ENCODE measurements around the gene LNPEP. TPM values are rescaled to one million over a fixed set of nuclear protein-coding genes. Genes with fewer than 3 reads are reported as not detected.

Gene LNPEP
- total and polyA plus RNA-seq, 2 of the 13 experiments (the other 11 are each of a cell fraction or from before 2014, with no cell fraction given) = 8.0 to 16.9 TPM

DNA sequence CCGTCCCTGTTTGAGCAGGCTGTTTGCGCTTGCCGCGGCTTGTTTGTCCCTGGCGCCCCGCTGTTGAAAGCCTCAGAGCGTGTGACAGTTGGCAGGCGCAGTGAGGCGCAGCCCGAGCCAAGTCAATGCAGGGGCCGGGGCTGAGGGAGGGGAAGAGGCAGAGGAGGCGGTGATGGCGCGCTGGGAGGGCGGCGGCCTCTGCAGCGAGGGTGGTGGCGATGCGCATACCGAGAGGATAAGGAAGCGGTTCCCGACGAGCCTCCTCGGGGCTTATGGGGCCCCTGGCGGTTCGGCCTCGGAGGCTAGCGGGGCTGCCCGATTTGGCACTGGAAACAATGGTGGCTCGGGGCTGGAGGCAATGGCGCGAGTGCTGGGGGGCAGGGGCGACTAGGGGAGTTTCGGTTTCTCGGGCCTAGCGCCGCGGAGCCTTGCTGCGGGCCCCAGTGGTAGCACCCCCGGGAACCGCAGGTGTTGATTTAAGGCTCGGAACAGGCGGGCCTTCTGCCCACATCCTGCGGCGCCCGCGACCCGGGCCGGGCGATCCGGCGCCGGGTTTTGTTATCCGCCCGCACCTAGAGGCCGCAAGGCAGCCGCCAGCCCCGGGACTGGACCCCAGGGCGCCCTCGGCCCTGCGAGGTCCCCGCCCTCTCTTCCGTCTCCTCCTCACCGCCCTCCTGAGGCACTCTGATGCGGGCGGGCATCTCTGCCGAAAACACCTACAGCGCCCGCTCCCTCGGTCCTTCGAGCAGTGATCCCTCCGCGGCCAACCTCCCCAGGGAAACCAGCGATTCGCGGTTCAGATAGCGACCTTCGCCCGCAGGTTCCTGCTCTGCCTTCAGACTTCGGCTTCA lies 947 bp upstream of the LNPEP start (continued):
- TF ChIP-seq HMGXB4 (CRISPR knock-in tag; IDR thresholded peaks at IDR 0.05; ENCODE audit: borderline replicate concordance in 1 of 2, low read depth in 1 of 2) (peak; percentile 68 to 74; a peak in 3 of 4 replicates), ZNF746 (CRISPR knock-in tag; IDR thresholded peaks at IDR 0.05) (peak; percentile 72; the same call in 1 of the 2 replicates), SALL2 (CRISPR knock-in tag; IDR thresholded peaks at IDR 0.05) (0 out of 2 replicates have a peak, but pooled peaks have one; percentile 27), ZNF770 (CRISPR knock-in tag; IDR thresholded peaks at IDR 0.05) (peak; percentile 81), POGZ (CRISPR knock-in tag; IDR thresholded peaks at IDR 0.05) (peak; percentile 78), ZNF281 (CRISPR knock-in tag; IDR thresholded peaks at IDR 0.05; ENCODE audit: borderline replicate concordance) (peak; percentile 51; the same call in 1 of the 2 replicates), HNRNPK (IDR thresholded peaks at IDR 0.05; ENCODE audit: low read depth, low read length, poor library complexity, severe bottlenecking) (peak; percentile 74), ZNF572 (CRISPR knock-in tag; IDR thresholded peaks at IDR 0.05) (no peak), ZNF367 (CRISPR knock-in tag; IDR thresholded peaks at IDR 0.05; ENCODE audit: borderline replicate concordance) (0 out of 2 replicates have a peak, but pooled peaks have one; percentile 22), TBP (CRISPR knock-in tag; IDR thresholded peaks at IDR 0.05) (no peak), MLXIP (CRISPR knock-in tag; IDR thresholded peaks at IDR 0.05; ENCODE audit: borderline replicate concordance) (peak; percentile 38; the same call in 1 of the 2 replicates), ZMYM3 (CRISPR knock-in tag; IDR thresholded peaks at IDR 0.05) (peak; percentile 64), NRL (CRISPR knock-in tag; IDR thresholded peaks at IDR 0.05; ENCODE audit: borderline replicate concordance) (peak; percentile 86), FOSL2 (CRISPR knock-in tag; IDR thresholded peaks at IDR 0.05) (peak; percentile 12), ELF1 (CRISPR knock-in tag; IDR thresholded peaks at IDR 0.05) (peak; percentile 31), RFX1 (IDR thresholded peaks at IDR 0.05) (no peak)
- TF ChIP-seq, protein P1, sequence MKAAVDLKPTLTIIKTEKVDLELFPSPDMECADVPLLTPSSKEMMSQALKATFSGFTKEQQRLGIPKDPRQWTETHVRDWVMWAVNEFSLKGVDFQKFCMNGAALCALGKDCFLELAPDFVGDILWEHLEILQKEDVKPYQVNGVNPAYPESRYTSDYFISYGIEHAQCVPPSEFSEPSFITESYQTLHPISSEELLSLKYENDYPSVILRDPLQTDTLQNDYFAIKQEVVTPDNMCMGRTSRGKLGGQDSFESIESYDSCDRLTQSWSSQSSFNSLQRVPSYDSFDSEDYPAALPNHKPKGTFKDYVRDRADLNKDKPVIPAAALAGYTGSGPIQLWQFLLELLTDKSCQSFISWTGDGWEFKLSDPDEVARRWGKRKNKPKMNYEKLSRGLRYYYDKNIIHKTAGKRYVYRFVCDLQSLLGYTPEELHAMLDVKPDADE (CRISPR knock-in tag; IDR thresholded peaks at IDR 0.05) = no peak

All from HepG2 (cell line).